GM04504 (cell line): ENCODE data around the gene MEI4.
"Not testable (repeated sequence)": the region's sequence is repeated elsewhere in the genome, so short reads cannot be mapped to it uniquely, and the experiment has no call there.

Experiments
- DNase-seq: peaks from one replicate; pipeline ENCODE4 v3.0.0-alpha.2; 2012; ENCODE audit warnings: low read depth

Gene MEI4

DNA sequence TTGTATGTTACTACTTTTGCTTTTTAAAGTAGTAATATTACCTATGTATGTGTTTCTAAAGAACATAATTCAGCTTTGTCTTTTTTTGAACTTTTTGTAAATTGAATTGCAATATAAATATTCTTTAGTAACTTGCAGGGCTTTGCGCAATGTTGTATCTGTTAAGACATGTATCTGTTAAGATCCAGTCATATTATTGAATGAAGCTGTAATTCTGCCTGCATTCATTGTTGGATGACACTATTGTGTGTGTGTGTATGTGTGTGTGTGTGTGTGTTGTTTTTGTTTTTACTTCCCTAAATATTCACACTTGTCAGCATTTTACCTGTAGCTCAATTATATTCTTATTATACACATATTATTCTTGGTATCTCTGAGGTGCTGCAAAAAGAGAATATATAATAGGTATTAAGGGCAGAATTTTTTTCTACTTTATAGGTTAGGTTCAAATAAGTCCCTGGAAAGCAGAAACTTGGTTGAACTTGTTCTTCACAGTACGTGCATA is 164.0 kb downstream of the MEI4 start:
- DNase-seq = no peak

DNA sequence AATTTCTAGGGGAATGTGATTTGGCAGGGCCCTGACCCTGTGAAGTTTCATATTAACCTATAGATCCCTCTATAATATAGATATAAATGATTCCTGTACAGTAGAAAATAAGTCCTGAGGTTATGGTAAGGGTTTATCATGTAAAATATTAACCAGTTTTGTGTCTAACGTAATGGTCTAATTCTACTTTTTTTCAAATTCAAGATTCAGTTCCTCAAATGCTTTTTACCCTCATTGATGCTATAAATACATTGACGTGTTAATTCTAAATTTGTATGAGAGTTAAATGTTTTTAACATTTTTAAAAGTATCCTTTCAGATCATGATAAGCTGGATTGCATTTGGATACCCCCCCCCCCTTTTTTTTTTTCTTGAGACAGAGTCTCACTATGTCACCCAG is 169.4 kb downstream of the MEI4 start:
- DNase-seq = no peak

- no peak for DNase-seq
Measured at GRCh38 chr6:77825204-77825603, 172.4 kb downstream of the MEI4 start.

GRCh38 chr6:77829736-77830135 is 176.9 kb downstream of the MEI4 start:
- no peak for DNase-seq

DNA sequence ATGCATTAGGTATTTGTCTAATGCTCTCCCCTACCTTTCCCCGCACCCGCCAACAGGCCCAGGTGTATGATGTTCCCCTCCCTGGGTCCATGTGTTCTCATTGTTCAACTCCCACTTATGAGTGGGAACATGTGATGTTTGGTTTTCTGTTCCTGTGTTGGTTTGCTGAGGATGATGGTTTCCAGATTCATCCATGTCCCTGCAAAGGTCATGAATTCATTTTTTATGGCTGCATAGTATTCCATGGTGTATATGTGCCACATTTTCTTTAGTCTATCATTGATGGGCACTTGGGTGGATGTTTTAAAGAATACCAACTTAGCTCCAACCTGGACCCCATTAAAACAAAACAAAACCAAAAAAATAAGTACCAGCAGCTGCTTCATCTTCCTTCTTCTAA is 180.9 kb downstream of the MEI4 start:
- not testable (repeated sequence) for DNase-seq

DNA sequence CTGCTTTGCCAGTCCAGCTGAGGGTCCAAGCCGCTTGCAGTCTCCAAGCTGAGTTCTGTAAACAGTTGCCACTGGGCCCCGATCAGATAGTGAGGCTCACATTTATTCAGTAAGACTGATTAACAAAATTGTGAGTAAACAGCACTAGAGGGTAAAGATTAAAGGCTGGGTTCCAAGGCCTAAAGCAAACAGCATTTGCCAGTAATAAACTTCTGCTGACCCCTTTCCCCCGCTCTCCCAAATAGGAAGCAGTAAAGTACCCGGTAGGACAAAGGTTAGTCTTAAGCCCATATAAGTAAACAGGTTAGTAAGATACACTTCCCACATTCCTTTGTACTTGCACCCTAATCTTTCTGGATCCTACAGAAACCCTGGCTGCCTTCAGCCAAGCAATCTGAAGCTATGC is 181.8 kb downstream of the MEI4 start:
- no peak for DNase-seq

DNA sequence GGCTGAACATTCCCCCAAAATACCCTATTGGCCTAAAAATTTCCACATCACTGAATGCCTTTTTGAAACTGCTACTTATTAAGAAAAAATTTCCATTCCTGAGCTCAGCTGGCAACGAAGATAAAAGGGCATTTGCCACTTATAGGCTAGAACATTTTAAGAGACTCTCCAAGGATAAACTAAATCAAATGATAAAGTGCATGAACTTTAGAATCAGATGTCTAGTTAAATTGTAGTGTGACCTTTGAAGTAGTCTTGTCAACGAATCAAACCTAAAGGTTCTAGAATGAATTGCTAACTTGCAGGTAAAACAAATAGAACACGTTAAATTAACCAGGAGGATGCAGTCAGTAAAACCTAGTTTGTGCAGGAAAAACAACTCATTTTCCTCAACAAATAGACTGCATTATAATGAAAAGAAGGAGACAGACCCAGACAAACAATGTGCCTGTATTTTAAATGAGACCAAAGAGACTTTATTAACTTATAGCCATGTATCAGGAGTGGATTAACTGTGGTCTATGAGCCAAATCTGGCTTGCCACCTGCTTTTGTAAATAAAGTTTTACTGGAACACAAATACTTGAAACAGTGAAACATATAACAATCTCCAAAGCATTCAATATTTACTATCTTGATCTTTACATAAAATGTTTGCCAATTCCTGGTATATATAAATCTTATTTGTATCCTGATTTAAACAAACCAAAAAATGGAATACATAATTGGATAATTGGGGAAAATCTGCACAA is 184.4 kb downstream of the MEI4 start:
- no peak for DNase-seq

- DNase-seq = no peak
Measured at GRCh38 chr6:77839292-77839691, 186.5 kb downstream of the MEI4 start.

GRCh38 chr6:77844822-77845221 is 192.0 kb downstream of the MEI4 start:
- no peak for DNase-seq

DNA sequence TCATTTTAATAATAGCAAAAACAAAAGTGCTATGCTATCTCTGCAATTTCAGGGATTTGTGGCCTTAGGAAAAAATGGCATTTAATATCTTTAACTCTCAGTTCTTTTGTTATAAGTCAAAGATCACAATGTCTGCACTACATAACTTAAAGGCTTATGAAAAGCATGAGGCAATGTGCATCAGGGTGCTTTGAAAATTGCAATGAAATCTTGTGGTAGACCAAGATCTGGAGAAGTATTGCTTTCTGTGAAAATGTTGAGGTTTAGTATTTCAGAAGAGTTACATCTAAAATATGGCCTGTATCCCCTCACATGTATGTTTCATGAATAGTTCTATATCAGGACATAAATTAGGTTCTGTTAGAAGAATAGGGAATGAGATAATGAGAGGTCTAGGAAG is 200.6 kb downstream of the MEI4 start:
- no peak for DNase-seq

GRCh38 chr6:77856391-77856790 is 203.6 kb downstream of the MEI4 start:
- no peak for DNase-seq

DNA sequence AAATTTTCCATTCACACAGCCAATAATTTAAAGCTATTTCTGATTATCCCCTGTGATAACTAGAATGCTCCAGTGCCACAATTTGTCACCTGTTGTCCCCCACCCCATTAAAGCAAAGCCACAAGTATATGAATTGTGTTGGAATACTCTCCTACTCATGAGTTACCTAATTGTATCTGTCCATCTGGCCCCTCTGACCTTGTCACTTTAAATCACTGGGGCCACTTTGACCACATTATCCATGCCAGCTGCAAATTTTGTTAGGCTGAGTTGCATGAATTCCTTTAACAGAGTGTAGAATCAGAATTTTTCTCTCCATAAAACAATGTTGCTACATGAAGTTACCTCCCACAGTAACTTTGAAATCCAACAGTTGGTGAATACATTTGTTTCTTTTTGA is 204.6 kb downstream of the MEI4 start:
- no peak for DNase-seq

GRCh38 chr6:77876300-77876699 is 223.5 kb downstream of the MEI4 start:
- no peak for DNase-seq

GRCh38 chr6:77879527-77879926 is 226.7 kb downstream of the MEI4 start:
- DNase-seq = no peak

GRCh38 chr6:77880501-77880900 is 227.7 kb downstream of the MEI4 start:
- no peak for DNase-seq

GRCh38 chr6:77883851-77884250 is 231.0 kb downstream of the MEI4 start:
- no peak for DNase-seq

- DNase-seq = no peak
Measured at GRCh38 chr6:77893391-77893790, 240.6 kb downstream of the MEI4 start.

DNA sequence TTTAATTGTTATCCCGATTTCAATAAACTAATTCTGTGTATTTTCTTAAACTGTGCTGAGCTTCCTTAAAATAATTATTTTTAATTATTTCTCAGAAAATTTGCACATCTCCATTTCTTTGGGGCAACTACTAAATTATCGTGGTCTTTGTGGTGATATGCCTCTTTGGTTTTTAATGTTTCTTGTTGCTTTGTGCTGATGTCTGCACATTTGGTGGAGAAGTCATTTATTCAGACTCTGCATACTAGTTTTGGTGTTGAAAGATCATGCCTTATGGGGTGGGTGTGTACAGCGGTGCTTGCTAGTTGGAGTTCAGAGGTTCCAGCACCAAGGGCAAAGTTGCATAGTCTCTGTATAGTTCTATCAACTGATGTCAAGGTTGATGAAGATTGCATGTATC is 253.2 kb downstream of the MEI4 start:
- no peak for DNase-seq

GRCh38 chr6:77910826-77911225 is 258.0 kb downstream of the MEI4 start:
- DNase-seq = no peak

DNA sequence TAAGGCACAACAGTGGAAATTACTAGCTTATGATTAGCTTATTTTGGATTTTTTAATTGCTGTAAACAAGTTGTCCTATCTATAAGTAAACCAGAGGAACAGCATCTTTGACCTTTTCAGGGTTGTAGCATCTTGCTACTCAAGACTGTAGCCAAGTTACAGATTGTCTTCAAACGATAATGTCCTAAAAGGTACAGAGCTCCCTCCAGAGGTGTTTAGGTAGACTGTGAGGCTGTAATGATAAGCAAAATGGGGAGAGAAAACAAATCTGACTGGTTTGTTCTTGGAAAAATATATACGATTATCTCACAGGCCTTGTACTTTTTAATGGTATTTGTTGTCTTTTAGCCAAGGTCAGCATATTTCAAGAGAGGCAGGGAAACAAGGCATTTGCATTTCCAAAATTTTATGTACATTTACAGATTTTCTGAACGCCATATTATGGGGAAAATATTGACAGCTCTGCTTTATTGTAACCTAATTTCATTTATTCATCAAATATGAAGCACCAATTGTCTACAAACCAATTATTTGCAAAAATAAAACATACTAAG is 273.4 kb downstream of the MEI4 start:
- no peak for DNase-seq

DNA sequence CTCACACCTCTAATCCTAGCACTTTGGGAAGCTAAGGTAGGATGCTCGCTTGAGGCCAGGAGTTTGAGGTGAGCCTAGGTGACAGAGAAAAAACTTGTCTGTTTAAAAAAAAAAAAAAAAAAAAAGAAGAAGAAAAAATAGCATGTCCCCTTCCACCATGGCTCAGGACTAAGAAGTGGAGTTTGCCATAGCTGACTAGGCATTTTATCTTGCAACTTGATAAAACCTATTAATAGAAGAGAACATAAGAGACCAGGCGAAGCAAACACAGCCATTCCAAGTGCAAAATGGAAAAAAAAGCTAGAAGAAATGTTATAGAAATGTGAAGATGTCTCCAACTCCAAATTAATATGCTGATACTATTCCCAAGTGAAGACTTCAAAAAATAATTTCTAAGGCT is 277.5 kb downstream of the MEI4 start:
- DNase-seq = no peak

DNA sequence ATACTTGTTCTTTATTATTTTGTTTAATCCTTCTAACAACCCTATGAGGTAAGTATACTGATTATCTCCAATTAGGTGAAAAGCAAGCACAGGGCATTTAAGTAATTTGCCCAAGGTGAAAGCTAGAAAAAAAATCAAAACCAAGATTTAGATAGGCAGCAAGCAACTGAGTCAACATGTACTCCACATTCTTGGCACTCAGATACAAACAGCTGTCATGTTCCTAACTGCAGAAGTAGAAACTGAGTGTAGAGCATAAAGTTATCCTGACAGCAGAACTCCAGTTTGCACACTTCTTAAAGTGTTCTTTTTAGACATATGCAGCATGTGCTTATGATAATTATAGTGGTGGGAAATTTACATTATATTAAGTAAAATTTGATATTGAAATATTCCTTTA is 278.1 kb downstream of the MEI4 start:
- no peak for DNase-seq

- no peak for DNase-seq
Measured at GRCh38 chr6:77962070-77962469, 309.2 kb downstream of the MEI4 start.

DNA sequence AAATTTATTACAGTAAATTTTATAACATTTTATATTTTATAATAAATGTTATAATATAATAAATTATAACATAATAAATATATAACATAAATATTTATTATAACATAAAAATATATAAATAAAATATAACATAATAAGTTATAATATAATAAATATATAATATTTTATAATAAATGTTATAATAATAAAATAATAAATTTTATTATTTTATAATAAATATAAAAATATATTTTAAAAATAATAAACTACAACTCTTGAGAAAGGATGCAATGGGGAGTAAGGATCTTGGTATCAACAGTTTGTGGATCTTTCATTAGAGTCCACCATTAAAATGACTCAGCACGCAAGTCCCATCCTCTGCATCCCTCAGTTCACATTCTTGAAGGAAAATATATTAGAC is 312.6 kb downstream of the MEI4 start:
- no peak for DNase-seq
